Right lobe of liver (tissue), 6 donors: Measurements from ENCODE around the gene YOD1. TPM values are rescaled to one million over a fixed set of nuclear protein-coding genes. Genes with fewer than 3 reads are reported as not detected.
"Not testable (repeated sequence)": the region's sequence is repeated elsewhere in the genome, so short reads cannot be mapped to it uniquely, and the experiment has no call there.

Experiments
- ATAC-seq, 4 donors: fragments of 200-7000 bp; cut with Tn5 transposase; one replicate each; pipeline ENCODE4 v1.9.1; 2020; ENCODE audit warnings: mild to moderate bottlenecking in 4 of 4, moderate library complexity in 4 of 4
- DNase-seq, 3 donors: peaks; one replicate each; pipeline ENCODE4 v3.0.0-alpha.2; 2020
- H3K27ac ChIP-seq, 3 donors: fragments of 200-600 bp; one replicate each; pipeline ENCODE4 v1.8.0; 2022
- H3K27me3 ChIP-seq, 2 donors: fragments of 200-600 bp; one replicate each; pipeline ENCODE4 v1.8.0; 2022
- H3K36me3 ChIP-seq, 4 donors: fragments of 200-600 bp; sonication (generic) in 1 of 4; one replicate each; pipeline versions ENCODE4 v1.5.1 to v1.8.0; 2017 to 2022; ENCODE audit warnings: control low read depth in 1 of 4
- H3K4me1 ChIP-seq, 4 donors: fragments of 200-600 bp; sonication (generic) in 1 of 4; one replicate each; pipeline versions ENCODE4 v1.5.1 to v1.8.0; 2017 to 2022; ENCODE audit warnings: control low read depth in 1 of 4
- H3K4me3 ChIP-seq, 3 donors: fragments of 200-600 bp; one replicate each; pipeline ENCODE4 v1.8.0; 2022
- H3K9me3 ChIP-seq, 4 donors: fragments of 200-600 bp; sonication (generic) in 1 of 4; one replicate each; pipeline versions ENCODE4 v1.5.1 to v1.8.0; 2017 to 2022; ENCODE audit warnings: control low read depth in 1 of 4
- CTCF ChIP-seq, 4 donors: fragments of 200-600 bp in 3 of 4; fragments of 450-650 bp in 1 of 4; IDR thresholded peaks; one replicate each; pipeline versions ENCODE4 v1.5.1 to v1.8.0; 2016 to 2022; ENCODE audit warnings: antibody characterized with exemption in 4 of 4, mild to moderate bottlenecking in 2 of 4
- POLR2A ChIP-seq: fragments of 450-650 bp; IDR thresholded peaks from one replicate; pipeline ENCODE4 v1.6.1; 2017; ENCODE audit warnings: antibody characterized with exemption, mild to moderate bottlenecking
- WGBS: methylation state at CpG from one replicate; pipeline ENCODE4 v1.1.6; 2018; ENCODE audit warnings: low coverage, low lambda C conversion rate; ENCODE audit not compliant: insufficient coverage; ENCODE audit errors: missing lambda C conversion rate; 5-methylcytosine and 5-hydroxymethylcytosine counted together
- intact Hi-C, 2 donors: fragments of 100-400 bp; cut with DNase I; formaldehyde crosslinking; loops; one replicate each; pipeline versions ENCODE4 v1.11.2 to v1.14.1; 2022
- total RNA-seq, 6 experiments: library from RNA; depleted of rRNA in 2 of 6; stranded (reverse); fragments of >200 nt in 2 of 6; fragmentation: NEBNext Ultra II Directional in 3 of 6; extraction: Animal tissue kit (Norgen Biotek cat#: 25700) in 3 of 6; gene quantifications; one replicate each; pipeline versions ENCODE4 v1.1.0 to v1.2.4, GENCODE V29; 2016 to 2023
- donor health status: DM: no; HTN: yes; CAD: no.
- donor health status: DM: no; HTN: no; CAD: no.
- donor health status: DM: no; HTN: no; CAD: no.
- donor health status: DM: no; HTN: yes; CAD: no.
- donor health status: DM: no; HTN: yes; CAD: no.

YOD1 gene
- total RNA-seq, 6 experiments from 2014 or later, result 3.0 to 4.8 (median 3.5) TPM

GRCh38 chr1:207047505-207047904, 3.5 kb downstream of the YOD1 start:
- Histone ChIP-seq H3K9me3 (no peaks in the 10 kb centered on the region), H3K4me3 (no peak overlapping the region), H3K27me3 (no peaks in the 10 kb centered on the region), H3K36me3 (peaks cover 0 to 11% (median 0%) of the 10 kb centered on the region in 4 donors), H3K27ac (no peak overlapping the region), H3K4me1 (peaks cover 0 to 30% (median 1%) of the 10 kb centered on the region in 4 donors)
- ATAC-seq (no peak), DNase-seq (no peak)
- WGBS, result 89% methylated on average over 1 of the region's 1 CpG
- TF ChIP-seq CTCF (IDR thresholded peaks at IDR 0.05) (no peak), POLR2A (no peak)
- intact Hi-C loops, result no loop called here

DNA sequence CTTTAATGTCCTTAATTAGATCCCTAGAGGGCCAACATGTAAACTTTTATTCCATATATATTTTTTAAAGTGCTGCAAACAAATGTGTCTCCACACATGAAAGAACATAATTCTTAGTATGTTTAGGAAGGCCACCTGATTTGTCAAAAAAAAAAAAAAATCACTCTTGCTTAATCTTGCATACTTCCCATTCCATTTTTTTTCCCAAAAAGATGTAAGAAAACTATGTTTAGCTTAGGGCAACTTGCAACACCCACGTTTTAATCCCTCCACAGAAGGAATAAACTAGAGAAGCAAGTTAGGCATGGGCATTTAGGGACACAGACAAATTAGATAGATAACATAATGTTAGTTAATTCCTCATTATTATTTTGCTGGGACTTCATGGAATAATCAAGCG, 5.6 kb downstream of the YOD1 start:
- WGBS, result 76% methylated on average over 2 of the region's 2 CpGs
- intact Hi-C loops, result no loop called here
- Histone ChIP-seq H3K4me3 (no peak overlapping the region), H3K27ac (no peak overlapping the region), H3K4me1 (peaks cover 0 to 17% (median 0%) of the 10 kb centered on the region in 4 donors), H3K9me3 (no peaks in the 10 kb centered on the region), H3K36me3 (peaks cover 0 to 11% (median 0%) of the 10 kb centered on the region in 4 donors), H3K27me3 (no peaks in the 10 kb centered on the region)
- DNase-seq (no peak), ATAC-seq (no peak)
- TF ChIP-seq CTCF (IDR thresholded peaks at IDR 0.05) (no peak), POLR2A (no peak)

- 94% methylated on average over 2 of the region's 2 CpGs for WGBS
- intact Hi-C loops, ATAC-seq, H3K36me3 ChIP-seq, DNase-seq, H3K4me3 ChIP-seq, H3K9me3 ChIP-seq, H3K27me3 ChIP-seq, H3K27ac ChIP-seq: not testable (repeated sequence)
- H3K4me1 ChIP-seq, result peaks cover 0 to 18% (median 6%) of the 10 kb centered on the region in 4 donors
Observed at GRCh38 chr1:207041397-207041796, 9.6 kb downstream of the YOD1 start.

- intact Hi-C loops, result no loop called here
- DNase-seq (no peak), ATAC-seq (no peak)
- no peak for TF ChIP-seq CTCF (IDR thresholded peaks at IDR 0.05)
- H3K4me3 ChIP-seq, result no peak overlapping the region
- WGBS, result 17% methylated on average over 3 of the region's 3 CpGs
- no peaks in the 10 kb centered on the region for H3K9me3 ChIP-seq
- H3K36me3 ChIP-seq, result no peaks in the 10 kb centered on the region
- H3K27me3 ChIP-seq, result no peaks in the 10 kb centered on the region
- H3K4me1 ChIP-seq, result peaks cover 0 to 18% (median 6%) of the 10 kb centered on the region in 4 donors
- no peak overlapping the region for H3K27ac ChIP-seq
Observed at GRCh38 chr1:207040181-207040533, 10.9 kb downstream of the YOD1 start.

- H3K27me3 ChIP-seq, result no peaks in the 10 kb centered on the region
- H3K27ac ChIP-seq, result no peak overlapping the region
- DNase-seq (no peak), ATAC-seq (peak; percentile 77 to 90 (median 82))
- H3K36me3 ChIP-seq, result no peaks in the 10 kb centered on the region
- intact Hi-C loops, result no loop called here
- WGBS, result 39% methylated on average over 3 of the region's 4 CpGs
- peaks cover 0 to 18% (median 6%) of the 10 kb centered on the region in 4 donors for H3K4me1 ChIP-seq
- TF ChIP-seq CTCF (IDR thresholded peaks at IDR 0.05) (no peak), POLR2A (no peak)
- no peaks in the 10 kb centered on the region for H3K9me3 ChIP-seq
- H3K4me3 ChIP-seq, result no peak overlapping the region
Observed at GRCh38 chr1:207039380-207040180, 11.4 kb downstream of the YOD1 start.
